H1 (cell line): ENCODE measurements around the gene CDK7. TPM values are rescaled to one million over a fixed set of nuclear protein-coding genes. Genes with fewer than 3 reads are reported as not detected.

Source experiments
- CBX8 ChIP-seq: fragments of 300-800, 300-1000 bp; sonication (generic); IDR thresholded peaks from 2 replicates; pipeline ENCODE4 v1.7.1; 2016; ENCODE audit warnings: low read depth, low read length, borderline replicate concordance
- NRF1 ChIP-seq: IDR thresholded peaks from 2 replicates; pipeline ENCODE4 v1.6.1; 2011; ENCODE audit warnings: mild to moderate bottlenecking, low read depth, low read length, improper control_type of control experiment
- PHF8 ChIP-seq: fragments of 200-600 bp; sonication (generic); conservative IDR thresholded peaks from 2 replicates; pipeline ENCODE4 v1.7.1; 2012; ENCODE audit warnings: low read depth, mild to moderate bottlenecking, inconsistent platforms, low read length, moderate library complexity
- SAP30 ChIP-seq: fragments of 300-600 bp; sonication (generic); IDR thresholded peaks from 2 replicates; pipeline ENCODE4 v1.7.1; 2012; ENCODE audit warnings: low read length, moderate library complexity, mild to moderate bottlenecking, inconsistent platforms; ENCODE audit not compliant: insufficient read depth, insufficient replicate concordance
- USF2 ChIP-seq: IDR thresholded peaks from 2 replicates; pipeline ENCODE4 v1.6.1; 2011; ENCODE audit warnings: low read length, improper control_type of control experiment
- polyA plus RNA-seq, 7 experiments: library from polyadenylated mRNA; depleted of rRNA in 3 of 7; stranded (reverse) in 5 of 7; unstranded in 2 of 7; fragments of >200 nt in 5 of 7; fragments of 200-250 nt in 2 of 7; gene quantifications; 1 replicate in 5 of 7; 2 replicates in 1 of 7; 4 replicates in 1 of 7; pipeline versions ENCODE4 v1.2.1 to v1.2.3, GENCODE V29; 2011 to 2013; ENCODE audit warnings: missing spikeins in 2 of 7, mixed read lengths in 2 of 7
- total RNA-seq: library from RNA; stranded (reverse); fragmentation: NEBNext Ultra II Directional; extraction: Animal tissue kit (Norgen Biotek cat#: 25700); gene quantifications from 2 replicates; pipeline ENCODE4 v1.2.1, GENCODE V29; 2021
- TF ChIP-seq, protein P1 (sequence below): IDR thresholded peaks from 2 replicates; pipeline ENCODE4 v1.6.1; 2012; ENCODE audit warnings: inconsistent platforms

CDK7 gene
- total and polyA plus RNA-seq, 2 of the 8 experiments (the other 6 are each of a cell fraction or from before 2014, with no cell fraction given): 39.9 to 63.4 TPM

DNA sequence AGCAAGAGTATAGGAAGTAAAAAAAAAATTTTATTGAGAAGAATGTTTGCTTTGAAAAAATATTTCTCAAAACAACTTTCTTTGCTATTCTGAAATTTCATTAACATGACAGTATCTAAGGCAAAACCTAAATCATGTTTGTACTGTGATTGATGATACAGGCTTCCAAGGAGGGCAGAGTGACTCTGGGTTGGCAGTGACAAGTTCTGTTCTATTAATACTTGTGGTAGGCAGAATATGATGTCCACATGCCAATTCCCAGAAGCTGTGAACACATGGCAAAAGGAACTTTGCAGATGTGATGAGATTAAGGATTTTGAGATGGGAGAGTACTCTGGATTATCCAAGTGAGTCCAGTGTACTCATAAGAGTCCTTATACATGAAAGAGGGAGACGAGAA is 81.3 kb downstream of the CDK7 start (continued):
- TF ChIP-seq USF2 (no peak), SAP30 (no peak), NRF1 (no peak), PHF8 (no peak), CBX8 (no peak)
- TF ChIP-seq, protein P1, sequence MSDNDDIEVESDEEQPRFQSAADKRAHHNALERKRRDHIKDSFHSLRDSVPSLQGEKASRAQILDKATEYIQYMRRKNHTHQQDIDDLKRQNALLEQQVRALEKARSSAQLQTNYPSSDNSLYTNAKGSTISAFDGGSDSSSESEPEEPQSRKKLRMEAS: no peak
